HEK293 (cell line): Measurements from ENCODE around the gene FSD2.

Experiments used
- CTCF ChIA-PET: fragments of 350-600 bp; formaldehyde crosslinking; extraction: SDS; loops from one replicate; lab custom pipeline; 2021; ENCODE audit warnings: antibody characterized with exemption; lab: Yijun Ruan, JAX
- POLR2A ChIA-PET: fragments of 300-600 bp; formaldehyde crosslinking; extraction: SDS; loops from one replicate; lab custom pipeline; 2020; ENCODE audit warnings: antibody characterized with exemption, inconsistent platforms; lab: Yijun Ruan, JAX
- H3K27ac ChIP-seq: fragments of 200-500 bp; sonication (Bioruptor generic); 2 replicates; pipeline ENCODE4 v1.5.1; 2014; ENCODE audit warnings: low read depth, low read length, control low read depth, inconsistent platforms; ENCODE audit errors: extremely low read depth
- H3K36me3 ChIP-seq, 2 experiments: fragments of 200-500 bp in 1 of 2; sonication (Bioruptor generic) in 1 of 2; 1 replicate in 1 of 2; 2 replicates in 1 of 2; pipeline ENCODE4 v1.5.1; 2014 to 2017; ENCODE audit warnings: inconsistent platforms in 2 of 2, low read length in 2 of 2; ENCODE audit not compliant: control insufficient read depth in 2 of 2, insufficient read depth in 1 of 2
- H3K4me1 ChIP-seq: fragments of 200-500 bp; sonication (Bioruptor generic); 2 replicates; pipeline ENCODE4 v1.5.1; 2014; ENCODE audit warnings: mild to moderate bottlenecking, low read length, inconsistent platforms; ENCODE audit not compliant: control insufficient read depth, insufficient read depth
- H3K4me3 ChIP-seq: 2 replicates; pipeline ENCODE4 v1.5.1; 2011; ENCODE audit warnings: low read depth, mild to moderate bottlenecking, control low read depth, low read length, moderate library complexity
- H3K9me3 ChIP-seq: fragments of 200-500 bp; sonication (Bioruptor generic); 2 replicates; pipeline ENCODE4 v1.5.1; 2014; ENCODE audit warnings: low read depth, low read length, inconsistent platforms; ENCODE audit not compliant: control insufficient read depth, insufficient read depth
- ELK4 ChIP-seq: IDR thresholded peaks from 2 replicates; pipeline ENCODE4 v1.6.1; 2011; ENCODE audit warnings: mild to moderate bottlenecking, low read depth, low read length, borderline replicate concordance
- GLIS2 ChIP-seq: fragments of 450-650 bp; formaldehyde crosslinking; IDR thresholded peaks from 2 replicates; pipeline ENCODE4 v1.5.1; 2016; ENCODE audit warnings: missing biosample characterization, missing genetic modification characterization
- IKZF3 ChIP-seq: fragments of 450-650 bp; IDR thresholded peaks from 2 replicates; pipeline ENCODE4 v1.5.0; 2018; ENCODE audit warnings: missing biosample characterization, mild to moderate bottlenecking, missing genetic modification characterization, moderate library complexity
- KLF9 ChIP-seq: fragments of 450-650 bp; formaldehyde crosslinking; IDR thresholded peaks from 2 replicates; pipeline ENCODE4 v1.5.1; 2016; ENCODE audit warnings: missing biosample characterization, missing genetic modification characterization, low read depth
- PATZ1 ChIP-seq: fragments of 450-650 bp; formaldehyde crosslinking; IDR thresholded peaks from 2 replicates; pipeline ENCODE4 v1.5.1; 2016; ENCODE audit warnings: missing biosample characterization, missing genetic modification characterization
- SALL2 ChIP-seq: fragments of 450-650 bp; formaldehyde crosslinking; IDR thresholded peaks from 2 replicates; pipeline ENCODE4 v1.5.0; 2017; ENCODE audit warnings: missing biosample characterization, mild to moderate bottlenecking, missing genetic modification characterization, borderline replicate concordance
- SCRT2 ChIP-seq: fragments of 450-650 bp; formaldehyde crosslinking; IDR thresholded peaks from 2 replicates; pipeline ENCODE4 v1.5.1; 2016; ENCODE audit warnings: missing biosample characterization, missing genetic modification characterization
- SP2 ChIP-seq: fragments of 450-650 bp; formaldehyde crosslinking; IDR thresholded peaks from 2 replicates; pipeline ENCODE4 v1.5.1; 2016; ENCODE audit warnings: missing biosample characterization, missing genetic modification characterization
- SP3 ChIP-seq: fragments of 450-650 bp; formaldehyde crosslinking; IDR thresholded peaks from 2 replicates; pipeline ENCODE4 v1.5.1; 2016; ENCODE audit warnings: missing biosample characterization, missing genetic modification characterization
- ZBTB44 ChIP-seq: fragments of 450-650 bp; IDR thresholded peaks from 2 replicates; pipeline ENCODE4 v1.5.1; 2018; ENCODE audit warnings: missing biosample characterization, mild to moderate bottlenecking, missing genetic modification characterization
- ZNF10 ChIP-seq: fragments of 450-650 bp; formaldehyde crosslinking; IDR thresholded peaks from 2 replicates; pipeline ENCODE4 v1.5.1; 2017; ENCODE audit warnings: missing biosample characterization, missing genetic modification characterization
- ZNF19 ChIP-seq: fragments of 450-650 bp; formaldehyde crosslinking; IDR thresholded peaks from 2 replicates; pipeline ENCODE4; 2016; ENCODE audit warnings: missing biosample characterization, missing genetic modification characterization, low read depth
- ZNF2 ChIP-seq: fragments of 450-650 bp; formaldehyde crosslinking; IDR thresholded peaks from 2 replicates; pipeline ENCODE4 v1.5.1; 2016; ENCODE audit warnings: missing biosample characterization, missing genetic modification characterization
- ZNF398 ChIP-seq: fragments of 450-650 bp; formaldehyde crosslinking; IDR thresholded peaks from 2 replicates; pipeline ENCODE4 v1.5.1; 2017; ENCODE audit warnings: missing biosample characterization, missing genetic modification characterization
- ZNF514 ChIP-seq: fragments of 450-650 bp; formaldehyde crosslinking; IDR thresholded peaks from 2 replicates; pipeline ENCODE4 v1.5.1; 2016; ENCODE audit warnings: missing biosample characterization, missing genetic modification characterization
- ZNF529 ChIP-seq: fragments of 450-650 bp; formaldehyde crosslinking; IDR thresholded peaks from 2 replicates; pipeline ENCODE4 v1.5.1; 2017; ENCODE audit warnings: missing genetic modification characterization, missing biosample characterization; ENCODE audit not compliant: insufficient replicate concordance
- ZNF654 ChIP-seq: fragments of 450-650 bp; formaldehyde crosslinking; IDR thresholded peaks from 2 replicates; pipeline ENCODE4 v1.5.1; 2016; ENCODE audit warnings: low read depth, missing biosample characterization, missing genetic modification characterization
- ZNF664 ChIP-seq: fragments of 450-650 bp; formaldehyde crosslinking; IDR thresholded peaks from 2 replicates; pipeline ENCODE4 v1.5.1; 2016; ENCODE audit warnings: missing biosample characterization, missing genetic modification characterization
- TF ChIP-seq, protein P1 (sequence below): fragments of 450-650 bp; formaldehyde crosslinking; IDR thresholded peaks from 2 replicates; pipeline ENCODE4 v1.5.1; 2016; ENCODE audit warnings: missing biosample characterization, missing genetic modification characterization
- TF ChIP-seq, protein P2 (sequence below): fragments of 450-650 bp; formaldehyde crosslinking; IDR thresholded peaks from 2 replicates; pipeline ENCODE4 v1.5.1; 2017; ENCODE audit warnings: missing biosample characterization, mild to moderate bottlenecking, missing genetic modification characterization, moderate library complexity

FSD2 gene

DNA sequence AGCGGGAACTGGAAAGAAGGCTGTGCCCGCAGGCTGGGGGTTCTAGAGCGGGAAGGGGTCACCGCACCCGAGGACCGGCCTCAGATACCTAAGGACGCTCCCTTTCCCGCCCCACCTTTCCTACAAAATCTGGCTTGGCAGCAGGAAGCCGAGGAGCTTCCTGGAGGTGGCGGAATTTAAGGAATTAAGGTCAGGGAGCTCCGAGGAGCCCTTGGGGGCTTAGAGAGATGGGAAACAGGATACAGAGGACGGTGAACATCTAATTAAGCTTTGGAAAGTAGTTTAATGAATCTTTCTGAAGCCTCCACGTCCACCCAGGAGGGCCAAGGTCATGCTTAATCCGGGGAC is 95.7 kb downstream of the FSD2 start:
- POLR2A ChIA-PET, result no interaction called here
- peak overlapping the region; percentile 72 for H3K4me3 ChIP-seq
- H3K4me1 ChIP-seq, result peaks cover 3% of the 10 kb centered on the region
- TF ChIP-seq, protein P1, sequence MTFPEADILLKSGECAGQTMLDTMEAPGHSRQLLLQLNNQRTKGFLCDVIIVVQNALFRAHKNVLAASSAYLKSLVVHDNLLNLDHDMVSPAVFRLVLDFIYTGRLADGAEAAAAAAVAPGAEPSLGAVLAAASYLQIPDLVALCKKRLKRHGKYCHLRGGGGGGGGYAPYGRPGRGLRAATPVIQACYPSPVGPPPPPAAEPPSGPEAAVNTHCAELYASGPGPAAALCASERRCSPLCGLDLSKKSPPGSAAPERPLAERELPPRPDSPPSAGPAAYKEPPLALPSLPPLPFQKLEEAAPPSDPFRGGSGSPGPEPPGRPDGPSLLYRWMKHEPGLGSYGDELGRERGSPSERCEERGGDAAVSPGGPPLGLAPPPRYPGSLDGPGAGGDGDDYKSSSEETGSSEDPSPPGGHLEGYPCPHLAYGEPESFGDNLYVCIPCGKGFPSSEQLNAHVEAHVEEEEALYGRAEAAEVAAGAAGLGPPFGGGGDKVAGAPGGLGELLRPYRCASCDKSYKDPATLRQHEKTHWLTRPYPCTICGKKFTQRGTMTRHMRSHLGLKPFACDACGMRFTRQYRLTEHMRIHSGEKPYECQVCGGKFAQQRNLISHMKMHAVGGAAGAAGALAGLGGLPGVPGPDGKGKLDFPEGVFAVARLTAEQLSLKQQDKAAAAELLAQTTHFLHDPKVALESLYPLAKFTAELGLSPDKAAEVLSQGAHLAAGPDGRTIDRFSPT (tag by site-specific recombination), result 0 out of 2 replicates have a peak, but pooled peaks have one; percentile 4
- TF ChIP-seq ELK4 (no peak), IKZF3 (tag by site-specific recombination) (peak; percentile 43), ZNF19 (tag by site-specific recombination) (no peak), SALL2 (tag by site-specific recombination) (no peak), ZNF398 (tag by site-specific recombination) (peak; percentile 46; the same call in 1 of the 2 replicates)
- H3K36me3 ChIP-seq, result no peaks in the 10 kb centered on the region
- no peaks in the 10 kb centered on the region for H3K9me3 ChIP-seq
- CTCF ChIA-PET, result interaction anchor here (1.0 kb wide), 1 partner anchor 58 kb away, joined by 3 read pairs; no protein-coding TSS in a partner anchor
- no peak overlapping the region for H3K27ac ChIP-seq

DNA sequence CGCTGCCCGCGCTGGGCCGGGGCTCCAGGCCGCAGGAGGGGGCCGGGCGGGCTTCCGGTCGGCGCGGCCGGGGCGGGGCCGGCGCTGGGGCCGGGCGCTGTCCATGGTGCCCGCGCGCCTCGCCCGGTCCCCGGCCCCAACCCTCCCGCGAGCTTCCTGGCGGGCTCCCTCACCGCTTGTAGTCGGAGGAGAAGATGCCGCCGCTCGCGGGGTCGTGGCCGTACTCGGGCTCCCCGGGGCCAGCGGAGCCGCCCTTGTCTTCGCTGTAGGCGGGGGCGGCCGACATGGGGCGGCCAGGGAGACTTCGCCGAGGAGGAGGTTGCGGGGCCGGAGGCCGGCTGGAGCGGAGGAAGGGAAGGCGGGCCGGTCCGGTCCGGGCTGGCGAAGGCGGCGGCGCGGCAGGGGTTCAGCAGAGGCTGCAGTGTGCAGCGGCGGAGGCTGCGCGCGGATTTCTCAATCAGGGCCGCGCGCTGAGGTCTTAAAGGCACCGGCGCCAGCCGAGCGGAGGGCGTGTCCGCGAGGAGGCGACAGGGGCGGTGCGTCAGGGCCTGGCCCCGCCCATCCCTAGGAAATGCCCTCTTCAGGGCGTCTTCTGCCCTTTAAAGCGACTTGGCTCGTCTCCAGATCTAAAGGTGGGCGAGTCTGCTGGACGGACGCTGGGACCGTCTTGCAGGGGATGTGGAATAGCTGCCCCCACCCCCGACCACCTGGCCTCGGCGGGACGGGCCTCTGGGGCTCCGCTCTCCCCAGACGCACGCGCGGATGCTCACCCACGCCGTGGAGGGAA is 96.3 kb downstream of the FSD2 start, which contains the start of gene AP3B2:
AP3B2 (minus strand) TSS at position 455 of the 787 bp plus-strand sequence; CDS start at position 286, 169 bp downstream.
- H3K4me3 ChIP-seq, result peak within 1 kb of the TSS; percentile 72
- CTCF ChIA-PET, result interaction anchor here (0.6 to 1.0 kb wide), 3 partner anchors 46 to 59 kb away, joined by 3 to 5 read pairs (median 3); no protein-coding TSS in a partner anchor
- H3K36me3 ChIP-seq, result no peaks in the 10 kb centered on the region
- POLR2A ChIA-PET, result interaction anchor here (1.0 to 1.2 kb wide), 2 partner anchors 41 to 169 kb away, joined by 5 to 7 read pairs; partner anchors contain the start of gene RPS17
- no peaks in the 10 kb centered on the region for H3K9me3 ChIP-seq
- H3K27ac ChIP-seq, result peak within 1 kb of the TSS; percentile 63; the same call in 1 of the 2 replicates
- H3K4me1 ChIP-seq, result peaks cover 3% of the 10 kb centered on the region
- no peak for TF ChIP-seq ZNF514
- TF ChIP-seq, protein P2, sequence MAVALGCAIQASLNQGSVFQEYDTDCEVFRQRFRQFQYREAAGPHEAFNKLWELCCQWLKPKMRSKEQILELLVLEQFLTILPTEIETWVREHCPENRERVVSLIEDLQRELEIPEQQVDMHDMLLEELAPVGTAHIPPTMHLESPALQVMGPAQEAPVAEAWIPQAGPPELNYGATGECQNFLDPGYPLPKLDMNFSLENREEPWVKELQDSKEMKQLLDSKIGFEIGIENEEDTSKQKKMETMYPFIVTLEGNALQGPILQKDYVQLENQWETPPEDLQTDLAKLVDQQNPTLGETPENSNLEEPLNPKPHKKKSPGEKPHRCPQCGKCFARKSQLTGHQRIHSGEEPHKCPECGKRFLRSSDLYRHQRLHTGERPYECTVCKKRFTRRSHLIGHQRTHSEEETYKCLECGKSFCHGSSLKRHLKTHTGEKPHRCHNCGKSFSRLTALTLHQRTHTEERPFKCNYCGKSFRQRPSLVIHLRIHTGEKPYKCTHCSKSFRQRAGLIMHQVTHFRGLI (tag by site-specific recombination), result no peak
- TF ChIP-seq SCRT2 (tag by site-specific recombination), result no peak
- peak; percentile 43; the same call in 1 of the 2 replicates for TF ChIP-seq GLIS2 (tag by site-specific recombination)
- TF ChIP-seq ZNF10, result peak; percentile 72; the same call in 1 of the 2 replicates
- TF ChIP-seq SP3 (tag by site-specific recombination), result peak; percentile 89
- TF ChIP-seq ZBTB44 (tag by site-specific recombination), result no peak
- TF ChIP-seq ZNF664, result peak; percentile 79
- TF ChIP-seq SP2 (tag by site-specific recombination), result peak; percentile 82
- TF ChIP-seq ZNF529 (tag by site-specific recombination), result no peak
- TF ChIP-seq ZNF654 (tag by site-specific recombination), result no peak
- peak; percentile 59; the same call in 1 of the 2 replicates for TF ChIP-seq PATZ1 (tag by site-specific recombination)
- no peak for TF ChIP-seq IKZF3 (tag by site-specific recombination)
- TF ChIP-seq KLF9 (tag by site-specific recombination), result peak; percentile 97
- peak; percentile 45; the same call in 1 of the 2 replicates for TF ChIP-seq ZNF2
